Testis (tissue), 2 donors: Measurements from ENCODE around the gene TTF2.

Source experiments
- POLR2A ChIP-seq: fragments of 450-650 bp; IDR thresholded peaks from one replicate; pipeline ENCODE4 v1.6.1; 2017; ENCODE audit warnings: antibody characterized with exemption, mild to moderate bottlenecking, moderate library complexity
- TF ChIP-seq, protein P1 (sequence below), 3 experiments: fragments of 450-650 bp in 2 of 3; fragments of 200-600 bp in 1 of 3; sonication (generic) in 1 of 3; IDR thresholded peaks; one replicate each; pipeline ENCODE4 v1.5.1; 2016 to 2019; ENCODE audit warnings: antibody characterized with exemption in 3 of 3, mild to moderate bottlenecking in 2 of 3, moderate library complexity in 1 of 3

DNA sequence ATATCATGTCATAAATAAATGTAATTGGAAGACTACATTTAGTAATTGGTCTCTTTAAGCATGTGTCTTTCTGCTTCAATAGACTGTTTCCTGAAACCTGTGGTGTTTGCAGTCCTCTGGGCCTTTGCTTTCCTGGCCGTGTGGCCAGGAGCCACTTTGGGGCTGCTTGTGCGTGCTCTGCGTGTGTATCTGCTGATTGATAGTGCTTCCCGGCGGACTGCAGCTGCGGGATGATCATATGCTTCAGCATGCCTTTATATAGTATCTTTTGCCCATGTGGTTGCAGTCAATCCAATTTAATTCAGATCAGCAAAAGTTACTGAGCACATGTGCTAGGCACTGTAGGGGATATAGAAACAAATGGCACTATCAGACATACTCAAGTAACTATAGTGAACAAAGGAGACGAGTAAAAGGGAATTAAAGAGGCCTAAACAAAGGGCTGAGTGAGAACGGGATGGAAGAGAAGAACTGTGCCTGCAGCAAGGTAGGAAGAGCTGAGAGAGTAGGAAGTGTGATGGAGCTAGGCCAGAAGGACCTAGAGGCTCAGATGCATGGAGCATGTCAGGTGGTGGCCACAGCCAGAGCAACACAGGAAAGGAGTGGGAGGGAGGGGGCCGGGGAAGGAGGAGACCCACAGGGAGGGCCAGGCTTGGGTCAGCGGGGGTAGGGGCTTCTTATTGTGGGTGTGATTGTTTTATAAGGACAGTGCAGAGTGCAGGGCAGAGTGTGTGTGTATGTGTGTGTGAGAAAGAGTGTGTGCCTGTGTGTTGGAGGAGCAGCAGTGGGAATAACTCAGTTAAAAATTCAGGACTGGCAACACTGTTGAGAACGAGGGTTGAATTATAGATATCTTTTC is 27.2 kb upstream of the TTF2 start:
- no peak for TF ChIP-seq POLR2A
- TF ChIP-seq, protein P1, sequence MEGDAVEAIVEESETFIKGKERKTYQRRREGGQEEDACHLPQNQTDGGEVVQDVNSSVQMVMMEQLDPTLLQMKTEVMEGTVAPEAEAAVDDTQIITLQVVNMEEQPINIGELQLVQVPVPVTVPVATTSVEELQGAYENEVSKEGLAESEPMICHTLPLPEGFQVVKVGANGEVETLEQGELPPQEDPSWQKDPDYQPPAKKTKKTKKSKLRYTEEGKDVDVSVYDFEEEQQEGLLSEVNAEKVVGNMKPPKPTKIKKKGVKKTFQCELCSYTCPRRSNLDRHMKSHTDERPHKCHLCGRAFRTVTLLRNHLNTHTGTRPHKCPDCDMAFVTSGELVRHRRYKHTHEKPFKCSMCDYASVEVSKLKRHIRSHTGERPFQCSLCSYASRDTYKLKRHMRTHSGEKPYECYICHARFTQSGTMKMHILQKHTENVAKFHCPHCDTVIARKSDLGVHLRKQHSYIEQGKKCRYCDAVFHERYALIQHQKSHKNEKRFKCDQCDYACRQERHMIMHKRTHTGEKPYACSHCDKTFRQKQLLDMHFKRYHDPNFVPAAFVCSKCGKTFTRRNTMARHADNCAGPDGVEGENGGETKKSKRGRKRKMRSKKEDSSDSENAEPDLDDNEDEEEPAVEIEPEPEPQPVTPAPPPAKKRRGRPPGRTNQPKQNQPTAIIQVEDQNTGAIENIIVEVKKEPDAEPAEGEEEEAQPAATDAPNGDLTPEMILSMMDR (IDR thresholded peaks at IDR 0.05) = no peak
